Vagina (tissue), 2 donors: ENCODE results near the gene C1QA.

ENCODE experiments used
- POLR2A ChIP-seq, 2 donors: fragments of 450-650 bp; IDR thresholded peaks; one replicate each; pipeline ENCODE4 v1.6.1; 2017; ENCODE audit warnings: antibody characterized with exemption in 2 of 2, mild to moderate bottlenecking in 2 of 2, moderate library complexity in 2 of 2
- TF ChIP-seq, protein P1 (sequence below), 3 experiments: fragments of 450-650 bp in 2 of 3; fragments of 200-600 bp in 1 of 3; sonication (generic) in 1 of 3; IDR thresholded peaks; one replicate each; pipeline ENCODE4 v1.5.1; 2017 to 2019; ENCODE audit warnings: antibody characterized with exemption in 3 of 3, mild to moderate bottlenecking in 2 of 3, moderate library complexity in 2 of 3

DNA sequence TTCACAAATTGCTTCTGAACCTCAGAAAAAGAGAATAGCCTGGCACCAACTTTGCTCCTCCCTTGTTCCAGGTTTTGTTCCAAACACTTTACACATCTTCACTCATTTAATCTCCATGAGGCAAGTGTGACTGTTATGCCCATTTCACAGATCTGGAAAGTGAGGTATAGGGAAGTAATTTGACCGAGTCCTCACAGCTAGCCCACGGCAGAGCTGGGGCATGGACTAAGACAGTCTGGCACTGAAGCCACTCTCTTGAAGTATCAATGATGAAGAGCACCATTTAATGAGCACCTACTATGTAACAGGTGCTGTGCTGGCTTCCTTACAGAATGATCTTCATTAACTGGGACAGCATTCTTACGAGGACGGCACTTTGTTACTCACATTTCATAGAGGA, 35.6 kb downstream of the C1QA start:
- no peak for TF ChIP-seq POLR2A (IDR thresholded peaks at IDR 0.05)
- TF ChIP-seq, protein P1, sequence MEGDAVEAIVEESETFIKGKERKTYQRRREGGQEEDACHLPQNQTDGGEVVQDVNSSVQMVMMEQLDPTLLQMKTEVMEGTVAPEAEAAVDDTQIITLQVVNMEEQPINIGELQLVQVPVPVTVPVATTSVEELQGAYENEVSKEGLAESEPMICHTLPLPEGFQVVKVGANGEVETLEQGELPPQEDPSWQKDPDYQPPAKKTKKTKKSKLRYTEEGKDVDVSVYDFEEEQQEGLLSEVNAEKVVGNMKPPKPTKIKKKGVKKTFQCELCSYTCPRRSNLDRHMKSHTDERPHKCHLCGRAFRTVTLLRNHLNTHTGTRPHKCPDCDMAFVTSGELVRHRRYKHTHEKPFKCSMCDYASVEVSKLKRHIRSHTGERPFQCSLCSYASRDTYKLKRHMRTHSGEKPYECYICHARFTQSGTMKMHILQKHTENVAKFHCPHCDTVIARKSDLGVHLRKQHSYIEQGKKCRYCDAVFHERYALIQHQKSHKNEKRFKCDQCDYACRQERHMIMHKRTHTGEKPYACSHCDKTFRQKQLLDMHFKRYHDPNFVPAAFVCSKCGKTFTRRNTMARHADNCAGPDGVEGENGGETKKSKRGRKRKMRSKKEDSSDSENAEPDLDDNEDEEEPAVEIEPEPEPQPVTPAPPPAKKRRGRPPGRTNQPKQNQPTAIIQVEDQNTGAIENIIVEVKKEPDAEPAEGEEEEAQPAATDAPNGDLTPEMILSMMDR (IDR thresholded peaks at IDR 0.05): no peak
